SK-N-SH (cell line): ENCODE measurements around the gene ZNF521.

Experiments
- CTCF ChIP-seq: fragments of 200-600 bp; sonication (generic); IDR thresholded peaks from 2 replicates; pipeline ENCODE4 v1.6.1; 2017; ENCODE audit warnings: antibody characterized with exemption, mild to moderate bottlenecking, moderate library complexity
- ELF1 ChIP-seq: IDR thresholded peaks from 2 replicates; pipeline ENCODE4 v1.4.0; 2012
- EP300 ChIP-seq, 2 experiments: IDR thresholded peaks; 2 replicates each; pipeline versions ENCODE4 v1.4.0 to v1.6.1; 2012; ENCODE audit warnings: borderline replicate concordance in 1 of 2, low read depth in 1 of 2, low read length in 1 of 2
- FOXM1 ChIP-seq: IDR thresholded peaks from 2 replicates; pipeline ENCODE4 v1.4.0; 2012; ENCODE audit warnings: low read depth, mild to moderate bottlenecking
- GABPA ChIP-seq: IDR thresholded peaks from 2 replicates; pipeline ENCODE4 v1.4.0; 2012; ENCODE audit warnings: low read depth, mild to moderate bottlenecking
- GATA2 ChIP-seq: sonication (generic); formaldehyde crosslinking; IDR thresholded peaks from 2 replicates; pipeline ENCODE4 v1.5.0; 2020; ENCODE audit warnings: mild to moderate bottlenecking, missing genetic modification reagents
- POLR2AphosphoS5 ChIP-seq: IDR thresholded peaks from 2 replicates; pipeline ENCODE4 v1.6.1; 2012; ENCODE audit warnings: low read depth, low read length
- SMC3 ChIP-seq: IDR thresholded peaks from 2 replicates; pipeline ENCODE4 v1.6.1; 2012; ENCODE audit warnings: low read depth, low read length, improper control_type of control experiment
- TCF12 ChIP-seq: IDR thresholded peaks from 2 replicates; pipeline ENCODE4 v1.4.0; 2012
- TEAD4 ChIP-seq: IDR thresholded peaks from 2 replicates; pipeline ENCODE4 v1.4.0; 2012; ENCODE audit warnings: mild to moderate bottlenecking, borderline replicate concordance; ENCODE audit not compliant: insufficient read depth
- YY1 ChIP-seq: IDR thresholded peaks from 2 replicates; pipeline ENCODE4 v1.4.0; 2012; ENCODE audit warnings: low read depth, mild to moderate bottlenecking
- TF ChIP-seq, protein P1 (sequence below): IDR thresholded peaks from 2 replicates; pipeline ENCODE4 v1.4.0; 2012; ENCODE audit warnings: low read depth
- TF ChIP-seq, protein P2 (sequence below): fragments of 150-350 bp; IDR thresholded peaks from 2 replicates; pipeline ENCODE4 v1.6.1; 2017; ENCODE audit warnings: antibody characterized with exemption, low read length, low read depth, borderline replicate concordance
- TF ChIP-seq, protein P3 (sequence below): IDR thresholded peaks from 2 replicates; pipeline ENCODE4 v1.6.1; 2012; ENCODE audit warnings: mild to moderate bottlenecking, low read depth, low read length, moderate library complexity

DNA sequence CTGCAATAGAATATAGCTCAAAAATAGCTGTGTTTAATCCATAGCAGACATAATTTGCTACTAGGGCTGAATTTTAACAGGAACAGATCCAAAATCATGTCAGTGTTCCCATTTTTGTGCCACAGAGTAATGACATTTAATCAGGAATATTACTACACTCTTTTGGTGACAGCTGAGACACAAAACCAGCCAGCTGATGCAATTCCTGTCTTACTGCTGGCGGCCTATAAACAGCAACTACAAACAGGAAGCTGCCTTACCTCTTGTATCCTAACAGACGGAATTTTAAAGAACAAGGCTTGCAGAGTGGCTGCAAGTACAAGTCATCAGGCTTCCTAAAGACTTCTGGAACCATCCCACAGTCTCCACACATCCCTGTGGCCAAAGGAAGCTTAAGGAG, 218.1 kb downstream of the ZNF521 start:
- TF ChIP-seq CTCF: no peak
- TF ChIP-seq, protein P1, sequence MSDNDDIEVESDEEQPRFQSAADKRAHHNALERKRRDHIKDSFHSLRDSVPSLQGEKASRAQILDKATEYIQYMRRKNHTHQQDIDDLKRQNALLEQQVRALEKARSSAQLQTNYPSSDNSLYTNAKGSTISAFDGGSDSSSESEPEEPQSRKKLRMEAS: no peak
- no peak for TF ChIP-seq TEAD4
- TF ChIP-seq SMC3: no peak
- no peak for TF ChIP-seq GATA2 (CRISPR knock-in tag)
- no peak for TF ChIP-seq FOXM1
- TF ChIP-seq ELF1: no peak
- TF ChIP-seq, protein P2, sequence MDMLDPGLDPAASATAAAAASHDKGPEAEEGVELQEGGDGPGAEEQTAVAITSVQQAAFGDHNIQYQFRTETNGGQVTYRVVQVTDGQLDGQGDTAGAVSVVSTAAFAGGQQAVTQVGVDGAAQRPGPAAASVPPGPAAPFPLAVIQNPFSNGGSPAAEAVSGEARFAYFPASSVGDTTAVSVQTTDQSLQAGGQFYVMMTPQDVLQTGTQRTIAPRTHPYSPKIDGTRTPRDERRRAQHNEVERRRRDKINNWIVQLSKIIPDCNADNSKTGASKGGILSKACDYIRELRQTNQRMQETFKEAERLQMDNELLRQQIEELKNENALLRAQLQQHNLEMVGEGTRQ: no peak
- no peak for TF ChIP-seq POLR2AphosphoS5
- TF ChIP-seq, protein P3, sequence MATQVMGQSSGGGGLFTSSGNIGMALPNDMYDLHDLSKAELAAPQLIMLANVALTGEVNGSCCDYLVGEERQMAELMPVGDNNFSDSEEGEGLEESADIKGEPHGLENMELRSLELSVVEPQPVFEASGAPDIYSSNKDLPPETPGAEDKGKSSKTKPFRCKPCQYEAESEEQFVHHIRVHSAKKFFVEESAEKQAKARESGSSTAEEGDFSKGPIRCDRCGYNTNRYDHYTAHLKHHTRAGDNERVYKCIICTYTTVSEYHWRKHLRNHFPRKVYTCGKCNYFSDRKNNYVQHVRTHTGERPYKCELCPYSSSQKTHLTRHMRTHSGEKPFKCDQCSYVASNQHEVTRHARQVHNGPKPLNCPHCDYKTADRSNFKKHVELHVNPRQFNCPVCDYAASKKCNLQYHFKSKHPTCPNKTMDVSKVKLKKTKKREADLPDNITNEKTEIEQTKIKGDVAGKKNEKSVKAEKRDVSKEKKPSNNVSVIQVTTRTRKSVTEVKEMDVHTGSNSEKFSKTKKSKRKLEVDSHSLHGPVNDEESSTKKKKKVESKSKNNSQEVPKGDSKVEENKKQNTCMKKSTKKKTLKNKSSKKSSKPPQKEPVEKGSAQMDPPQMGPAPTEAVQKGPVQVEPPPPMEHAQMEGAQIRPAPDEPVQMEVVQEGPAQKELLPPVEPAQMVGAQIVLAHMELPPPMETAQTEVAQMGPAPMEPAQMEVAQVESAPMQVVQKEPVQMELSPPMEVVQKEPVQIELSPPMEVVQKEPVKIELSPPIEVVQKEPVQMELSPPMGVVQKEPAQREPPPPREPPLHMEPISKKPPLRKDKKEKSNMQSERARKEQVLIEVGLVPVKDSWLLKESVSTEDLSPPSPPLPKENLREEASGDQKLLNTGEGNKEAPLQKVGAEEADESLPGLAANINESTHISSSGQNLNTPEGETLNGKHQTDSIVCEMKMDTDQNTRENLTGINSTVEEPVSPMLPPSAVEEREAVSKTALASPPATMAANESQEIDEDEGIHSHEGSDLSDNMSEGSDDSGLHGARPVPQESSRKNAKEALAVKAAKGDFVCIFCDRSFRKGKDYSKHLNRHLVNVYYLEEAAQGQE: no peak
- no peak for TF ChIP-seq GABPA
- TF ChIP-seq TCF12: no peak
- TF ChIP-seq EP300 (IDR thresholded peaks at IDR 0.05; ENCODE audit: borderline replicate concordance in 1 of 2, low read depth in 1 of 2, low read length in 1 of 2): no peak
- TF ChIP-seq YY1: no peak
